GM12864 (cell line): ENCODE data around the gene TRAPPC3.

ENCODE experiments used
- DNase-seq: peaks from one replicate; pipeline ENCODE4 v3.0.0-alpha.2; 2011; ENCODE audit warnings: low read depth
- H3K4me3 ChIP-seq: 2 replicates; pipeline ENCODE4 v1.5.1; 2011; ENCODE audit warnings: mild to moderate bottlenecking, low read depth, low read length, control low read depth
- TF ChIP-seq, protein P1 (sequence below): IDR thresholded peaks from 2 replicates; pipeline ENCODE4 v1.5.1; 2011; ENCODE audit warnings: low read depth, mild to moderate bottlenecking, moderate library complexity, low read length, control low read depth, inconsistent platforms; ENCODE audit errors: missing control alignments

The TRAPPC3 gene

DNA sequence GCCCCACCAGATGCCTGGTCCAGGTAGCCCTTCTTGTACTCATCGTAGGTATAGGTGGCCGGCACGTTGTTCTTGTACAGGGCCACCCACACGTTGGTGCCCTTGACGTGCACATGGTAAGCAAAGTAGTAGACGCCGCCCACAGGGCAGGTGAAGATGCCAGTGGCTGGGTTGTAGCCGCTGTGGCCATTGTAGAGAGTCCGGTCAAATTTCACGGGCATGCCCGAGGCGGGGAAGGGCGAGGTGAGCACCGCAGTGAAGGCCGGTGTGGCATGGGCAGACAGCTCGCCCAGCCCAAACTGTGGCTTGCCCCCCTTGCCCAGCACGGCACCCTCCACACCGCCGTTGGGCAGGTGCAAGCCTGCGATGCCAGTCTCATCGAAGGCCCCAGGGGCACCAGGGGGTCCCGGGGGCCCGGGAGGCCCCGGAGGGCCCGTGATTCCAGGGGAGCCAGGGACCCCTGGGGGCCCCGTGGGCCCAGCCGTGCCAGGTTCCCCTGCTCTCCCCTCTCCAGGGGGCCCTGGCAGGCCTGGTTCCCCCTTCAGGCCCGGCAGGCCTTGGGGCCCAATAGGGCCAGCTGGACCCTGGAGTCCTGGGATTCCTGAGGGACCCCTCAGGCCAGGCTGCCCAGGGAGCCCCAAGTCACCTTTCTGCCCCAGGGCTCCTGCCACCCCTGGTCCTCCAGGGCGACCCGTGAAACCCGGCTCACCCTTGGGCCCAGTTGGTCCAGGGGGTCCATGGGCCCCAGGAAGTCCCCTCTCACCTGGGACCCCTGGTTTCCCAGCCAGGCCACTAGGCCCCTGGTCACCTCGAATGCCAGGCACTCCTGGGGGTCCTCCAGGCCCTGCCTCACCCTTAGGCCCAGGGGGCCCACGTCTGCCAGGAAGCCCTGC lies 51.3 kb downstream of the TRAPPC3 start:
- TF ChIP-seq, protein P1, sequence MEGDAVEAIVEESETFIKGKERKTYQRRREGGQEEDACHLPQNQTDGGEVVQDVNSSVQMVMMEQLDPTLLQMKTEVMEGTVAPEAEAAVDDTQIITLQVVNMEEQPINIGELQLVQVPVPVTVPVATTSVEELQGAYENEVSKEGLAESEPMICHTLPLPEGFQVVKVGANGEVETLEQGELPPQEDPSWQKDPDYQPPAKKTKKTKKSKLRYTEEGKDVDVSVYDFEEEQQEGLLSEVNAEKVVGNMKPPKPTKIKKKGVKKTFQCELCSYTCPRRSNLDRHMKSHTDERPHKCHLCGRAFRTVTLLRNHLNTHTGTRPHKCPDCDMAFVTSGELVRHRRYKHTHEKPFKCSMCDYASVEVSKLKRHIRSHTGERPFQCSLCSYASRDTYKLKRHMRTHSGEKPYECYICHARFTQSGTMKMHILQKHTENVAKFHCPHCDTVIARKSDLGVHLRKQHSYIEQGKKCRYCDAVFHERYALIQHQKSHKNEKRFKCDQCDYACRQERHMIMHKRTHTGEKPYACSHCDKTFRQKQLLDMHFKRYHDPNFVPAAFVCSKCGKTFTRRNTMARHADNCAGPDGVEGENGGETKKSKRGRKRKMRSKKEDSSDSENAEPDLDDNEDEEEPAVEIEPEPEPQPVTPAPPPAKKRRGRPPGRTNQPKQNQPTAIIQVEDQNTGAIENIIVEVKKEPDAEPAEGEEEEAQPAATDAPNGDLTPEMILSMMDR = no peak
- DNase-seq = no peak
- no peak overlapping the region for H3K4me3 ChIP-seq

DNA sequence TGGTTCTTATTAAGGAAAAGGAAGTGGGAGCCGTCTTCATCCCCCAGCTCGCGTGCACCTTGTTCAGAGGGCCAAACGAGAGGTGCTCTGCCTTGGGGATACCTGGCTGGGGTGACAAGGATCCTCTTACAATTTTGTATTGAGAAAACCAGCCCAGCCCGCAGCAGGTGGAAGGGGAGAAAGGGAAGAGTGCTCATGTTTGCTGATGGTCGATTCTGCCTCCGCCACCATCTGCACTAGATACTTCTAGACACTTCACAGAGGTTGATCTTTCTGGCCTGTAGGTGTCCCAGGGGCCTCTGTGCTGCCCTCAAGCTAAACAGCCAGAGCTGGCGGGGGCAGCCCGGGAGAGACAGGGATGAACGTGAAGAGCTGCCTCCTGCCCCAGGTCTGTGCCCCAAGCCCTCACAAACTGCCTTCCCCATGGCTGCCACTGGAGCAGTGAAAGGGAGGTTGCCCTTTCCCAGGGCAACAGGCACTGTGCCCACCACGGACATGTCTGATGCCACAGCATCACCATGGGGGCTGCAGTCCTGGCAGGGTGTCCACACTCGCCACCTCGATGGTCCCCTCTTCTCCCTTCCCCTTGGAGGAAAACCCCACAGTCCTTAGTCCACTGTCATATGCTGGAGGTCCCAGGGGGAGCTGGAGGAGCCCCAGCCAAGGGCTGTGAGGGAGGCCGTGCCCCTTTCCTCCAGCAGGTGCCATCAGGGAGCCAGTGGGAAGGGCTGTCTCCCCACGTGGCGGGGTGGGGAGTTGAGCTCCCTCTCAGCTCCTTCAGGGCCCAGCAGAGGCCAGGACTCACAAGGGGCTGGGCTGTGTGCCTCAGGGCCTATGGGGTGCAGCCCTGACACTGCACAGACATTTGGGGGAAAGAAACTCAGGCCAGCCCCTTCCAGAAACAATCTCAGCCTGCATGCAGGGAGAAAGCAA lies 52.5 kb downstream of the TRAPPC3 start:
- H3K4me3 ChIP-seq = no peak overlapping the region
- no peak for DNase-seq
- TF ChIP-seq, protein P1 = peak; percentile 32

GRCh38 chr1:36095760-36096405 lies 53.4 kb downstream of the TRAPPC3 start:
- TF ChIP-seq, protein P1 = no peak
- no peak for DNase-seq
- H3K4me3 ChIP-seq = no peak overlapping the region

- H3K4me3 ChIP-seq = no peak overlapping the region
- DNase-seq = no peak
- TF ChIP-seq, protein P1 = no peak
Measured at GRCh38 chr1:36094621-36095061, 54.6 kb downstream of the TRAPPC3 start.

DNA sequence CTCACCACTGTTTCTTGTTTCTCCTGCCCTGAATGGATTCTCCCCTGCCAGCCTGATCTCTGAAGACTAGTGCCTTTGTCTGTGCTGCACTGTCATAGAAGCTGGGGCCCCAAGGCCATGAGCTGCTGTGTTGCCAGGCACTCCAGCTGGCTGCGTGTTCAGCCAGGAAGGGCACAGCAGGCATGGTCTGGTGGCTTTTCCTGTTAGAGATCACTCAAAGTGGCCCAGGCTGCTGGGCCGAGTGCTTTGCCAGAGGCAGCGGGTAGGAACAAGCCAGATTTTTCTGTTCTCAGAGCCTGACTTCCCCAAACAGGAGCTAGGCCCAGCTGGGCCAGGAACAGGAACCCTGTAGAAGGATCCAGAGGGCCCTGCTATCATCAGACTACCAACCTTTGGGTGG lies 55.4 kb downstream of the TRAPPC3 start:
- no peak overlapping the region for H3K4me3 ChIP-seq
- TF ChIP-seq, protein P1 = no peak
- DNase-seq = no peak

GRCh38 chr1:36093226-36093625 lies 56.1 kb downstream of the TRAPPC3 start:
- no peak for DNase-seq
- TF ChIP-seq, protein P1 = no peak
- no peak overlapping the region for H3K4me3 ChIP-seq
